Cardiac fibroblast (primary cell): ENCODE measurements around the gene RALA.
A peak's percentile ranks its signal among the peaks of the same experiment; 100 is the strongest.

Experiments
- DNase-seq, 2 donors: peaks; one replicate each; pipeline versions ENCODE4 v3.0.0 to v3.0.0-alpha.2; 2010; ENCODE audit warnings: low read depth in 2 of 2
- H3K4me3 ChIP-seq, 2 donors: replicated peaks in 1 of 2; 1 replicate in 1 of 2; 2 replicates in 1 of 2; pipeline ENCODE4 v1.5.1; 2011; ENCODE audit warnings: low read depth in 2 of 2, low read length in 2 of 2, mild to moderate bottlenecking in 2 of 2, moderate library complexity in 1 of 2
- TF ChIP-seq, protein P1 (sequence below): IDR thresholded peaks from one replicate; pipeline ENCODE4 v1.5.1; 2011; ENCODE audit warnings: low read depth, mild to moderate bottlenecking, low read length, inconsistent platforms

Gene RALA

DNA sequence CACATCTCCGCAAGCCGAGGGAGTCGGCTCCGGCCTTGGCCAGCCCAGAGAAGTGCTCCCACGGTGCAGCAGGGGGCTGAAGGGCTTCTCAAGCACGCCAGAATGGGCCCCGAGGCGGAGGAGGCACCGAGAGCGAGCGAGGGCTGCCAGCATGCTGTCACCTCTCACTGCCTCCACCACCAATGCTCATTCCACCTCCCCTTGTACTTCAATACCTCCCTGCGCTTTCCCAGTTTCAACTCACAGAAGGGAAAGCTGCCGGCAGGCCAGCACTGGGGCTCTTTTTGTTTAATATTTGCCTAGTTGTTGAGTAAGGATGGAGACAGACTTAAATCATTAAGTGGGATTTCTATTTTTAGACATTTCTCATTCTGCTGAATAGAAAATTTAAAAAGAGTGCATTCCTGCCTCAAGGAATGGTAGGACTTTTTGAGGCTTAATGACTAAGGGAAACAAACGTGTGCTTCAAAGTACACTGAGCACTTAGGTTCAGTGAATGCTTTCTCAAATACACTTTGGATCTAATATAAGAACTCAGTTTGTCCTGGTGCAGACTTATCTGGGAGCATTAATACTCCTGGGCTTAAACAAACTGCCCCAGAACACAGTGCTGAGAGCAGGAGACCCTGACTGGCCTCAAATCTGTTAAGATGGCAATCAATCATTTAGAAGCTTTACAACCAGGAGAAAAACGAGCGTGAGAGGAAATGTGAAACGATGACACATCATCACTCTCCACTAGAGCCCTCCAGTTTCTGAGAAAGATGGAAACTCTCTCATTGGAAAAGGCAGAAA lies 131.2 kb downstream of the RALA start:
- no peak overlapping the region for H3K4me3 ChIP-seq
- TF ChIP-seq, protein P1, sequence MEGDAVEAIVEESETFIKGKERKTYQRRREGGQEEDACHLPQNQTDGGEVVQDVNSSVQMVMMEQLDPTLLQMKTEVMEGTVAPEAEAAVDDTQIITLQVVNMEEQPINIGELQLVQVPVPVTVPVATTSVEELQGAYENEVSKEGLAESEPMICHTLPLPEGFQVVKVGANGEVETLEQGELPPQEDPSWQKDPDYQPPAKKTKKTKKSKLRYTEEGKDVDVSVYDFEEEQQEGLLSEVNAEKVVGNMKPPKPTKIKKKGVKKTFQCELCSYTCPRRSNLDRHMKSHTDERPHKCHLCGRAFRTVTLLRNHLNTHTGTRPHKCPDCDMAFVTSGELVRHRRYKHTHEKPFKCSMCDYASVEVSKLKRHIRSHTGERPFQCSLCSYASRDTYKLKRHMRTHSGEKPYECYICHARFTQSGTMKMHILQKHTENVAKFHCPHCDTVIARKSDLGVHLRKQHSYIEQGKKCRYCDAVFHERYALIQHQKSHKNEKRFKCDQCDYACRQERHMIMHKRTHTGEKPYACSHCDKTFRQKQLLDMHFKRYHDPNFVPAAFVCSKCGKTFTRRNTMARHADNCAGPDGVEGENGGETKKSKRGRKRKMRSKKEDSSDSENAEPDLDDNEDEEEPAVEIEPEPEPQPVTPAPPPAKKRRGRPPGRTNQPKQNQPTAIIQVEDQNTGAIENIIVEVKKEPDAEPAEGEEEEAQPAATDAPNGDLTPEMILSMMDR: no peak
- peak; percentile 38 to 59 for DNase-seq

DNA sequence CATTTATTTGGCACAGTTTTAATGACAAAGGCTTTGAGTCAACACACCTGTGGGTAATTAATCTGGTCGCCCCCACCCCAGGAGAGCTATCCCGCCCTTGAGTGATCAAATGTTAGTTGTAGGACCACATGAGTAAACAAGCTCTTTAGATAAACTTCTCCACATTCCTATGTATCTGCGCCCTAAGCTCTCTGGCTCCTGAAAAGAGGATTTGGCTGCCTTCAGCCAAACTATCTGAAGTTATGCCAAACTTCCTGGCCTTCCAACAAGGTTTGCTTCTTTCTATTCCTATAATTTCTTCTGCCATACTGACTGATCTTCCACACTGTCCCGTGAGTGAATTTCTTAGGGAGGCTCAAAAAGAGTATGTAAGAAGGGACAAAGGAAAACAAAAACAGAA lies 134.2 kb downstream of the RALA start:
- no peak for DNase-seq
- no peak overlapping the region for H3K4me3 ChIP-seq
- TF ChIP-seq, protein P1: no peak
